Mucosa of descending colon (tissue), 3 donors: ENCODE data around the gene ACAP1. TPM values are rescaled to one million over a fixed set of nuclear protein-coding genes. Genes with fewer than 3 reads are reported as not detected.

Experiments used
- ATAC-seq: fragments of 200-7000 bp; cut with Tn5 transposase; one replicate; pipeline ENCODE4 v1.9.1; 2020; ENCODE audit warnings: mild to moderate bottlenecking, moderate library complexity
- DNase-seq, 3 donors: peaks; one replicate each; pipeline ENCODE4 v3.0.0-alpha.2; 2020
- H3K36me3 ChIP-seq: fragments of 200-600 bp; one replicate; pipeline ENCODE4 v1.8.0; 2021; ENCODE audit warnings: low read depth, mild to moderate bottlenecking
- H3K4me1 ChIP-seq: fragments of 200-600 bp; one replicate; pipeline ENCODE4 v1.8.0; 2021; ENCODE audit warnings: low read depth, mild to moderate bottlenecking
- H3K4me3 ChIP-seq: fragments of 200-600 bp; one replicate; pipeline ENCODE4 v1.8.0; 2021; ENCODE audit warnings: mild to moderate bottlenecking
- H3K9me3 ChIP-seq: fragments of 200-600 bp; one replicate; pipeline ENCODE4 v1.8.0; 2021; ENCODE audit warnings: mild to moderate bottlenecking
- CTCF ChIP-seq: fragments of 200-600 bp; IDR thresholded peaks from one replicate; pipeline ENCODE4 v1.8.0; 2022; ENCODE audit warnings: antibody characterized with exemption, mild to moderate bottlenecking
- intact Hi-C, 2 donors: fragments of 100-400 bp; cut with DNase I in 1 of 2; cut with micrococcal nuclease in 1 of 2; formaldehyde crosslinking; loops; one replicate each; pipeline versions ENCODE4 v1.11.0 to v1.11.1; 2022; cut with DNase I, micrococcal nuclease
- total RNA-seq, 3 donors: library from RNA; stranded (reverse); fragmentation: NEBNext Ultra II Directional in 2 of 3; extraction: Animal tissue kit (Norgen Biotek cat#: 25700) in 2 of 3; gene quantifications; one replicate each; pipeline versions ENCODE4 v1.2.1 to v1.2.4, GENCODE V29; 2021 to 2023
- donor health status: DM: no; HTN: no; CAD: no; lungs with moderate emphysema.
- donor health status: DM: no; HTN: no; CAD: no.
- donor health status: DM: no; HTN: yes; CAD: no.

Gene ACAP1
- total RNA-seq, 3 donors from 2014 or later: 9.2 to 16.5 (median 11.2) TPM

DNA sequence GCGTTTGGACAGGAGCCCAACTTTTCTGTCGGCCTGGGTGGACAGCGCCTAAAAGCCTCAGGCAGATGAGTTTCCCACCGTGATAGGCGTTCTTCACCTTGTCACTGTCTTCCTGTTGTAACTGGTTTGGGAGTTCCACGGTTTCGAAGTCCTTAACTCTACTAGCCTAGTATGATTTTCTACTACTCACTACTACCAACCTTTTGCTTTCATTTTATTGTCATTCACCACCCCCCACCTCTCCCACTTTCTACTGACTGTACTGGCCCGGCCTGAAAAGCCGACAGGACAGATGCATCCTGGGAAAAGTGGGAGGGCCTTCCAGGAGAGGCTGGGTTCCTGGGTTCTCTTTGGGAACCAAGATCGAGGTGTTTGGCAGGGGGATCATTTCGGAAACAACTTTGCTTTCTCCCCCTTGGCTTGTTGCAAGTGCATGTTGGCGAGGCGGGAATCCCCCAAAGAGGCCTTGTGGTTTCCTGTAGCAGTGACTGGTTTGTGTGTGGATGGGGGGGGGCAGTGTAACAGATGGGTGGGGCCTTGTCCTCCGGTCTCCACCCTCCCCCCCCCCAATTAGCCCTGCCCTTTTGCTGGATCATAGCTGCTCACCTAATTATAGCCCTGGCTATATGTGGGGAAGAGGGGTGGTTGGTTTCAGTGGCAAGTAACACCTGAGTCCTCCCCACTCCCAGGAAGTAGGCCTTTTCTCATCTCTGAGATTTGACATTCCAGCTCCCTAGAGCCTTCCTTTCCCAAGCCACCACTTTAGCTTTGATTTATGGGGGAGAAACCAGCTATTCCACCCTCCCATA, 27.5 kb upstream of the ACAP1 start:
- Histone ChIP-seq H3K36me3 (peaks cover 14% of the 10 kb centered on the region), H3K4me3 (peak overlapping the region; percentile 86), H3K4me1 (peaks cover 21% of the 10 kb centered on the region), H3K9me3 (no peaks in the 10 kb centered on the region)
- TF ChIP-seq CTCF: no peak
- intact Hi-C loops: no loop called here
- DNase-seq: peak; percentile 80 to 93 (median 84)
- ATAC-seq: peak; percentile 52

DNA sequence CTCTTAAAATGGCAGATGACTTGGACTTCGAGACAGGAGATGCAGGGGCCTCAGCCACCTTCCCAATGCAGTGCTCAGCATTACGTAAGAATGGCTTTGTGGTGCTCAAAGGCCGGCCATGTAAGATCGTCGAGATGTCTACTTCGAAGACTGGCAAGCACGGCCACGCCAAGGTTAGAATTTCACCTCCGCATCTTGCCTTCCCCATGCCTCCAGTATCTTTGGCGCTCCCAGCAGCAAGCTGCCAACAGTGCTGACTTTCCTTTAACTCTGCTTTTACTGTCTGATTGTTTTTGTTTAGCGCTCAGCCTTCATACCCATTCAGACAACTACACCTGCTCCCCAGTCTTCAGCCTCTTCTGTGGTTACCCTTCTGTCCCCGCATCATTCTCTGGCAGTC, 26.7 kb upstream of the ACAP1 start:
- no peak for ATAC-seq
- H3K36me3 ChIP-seq: peaks cover 14% of the 10 kb centered on the region

DNA sequence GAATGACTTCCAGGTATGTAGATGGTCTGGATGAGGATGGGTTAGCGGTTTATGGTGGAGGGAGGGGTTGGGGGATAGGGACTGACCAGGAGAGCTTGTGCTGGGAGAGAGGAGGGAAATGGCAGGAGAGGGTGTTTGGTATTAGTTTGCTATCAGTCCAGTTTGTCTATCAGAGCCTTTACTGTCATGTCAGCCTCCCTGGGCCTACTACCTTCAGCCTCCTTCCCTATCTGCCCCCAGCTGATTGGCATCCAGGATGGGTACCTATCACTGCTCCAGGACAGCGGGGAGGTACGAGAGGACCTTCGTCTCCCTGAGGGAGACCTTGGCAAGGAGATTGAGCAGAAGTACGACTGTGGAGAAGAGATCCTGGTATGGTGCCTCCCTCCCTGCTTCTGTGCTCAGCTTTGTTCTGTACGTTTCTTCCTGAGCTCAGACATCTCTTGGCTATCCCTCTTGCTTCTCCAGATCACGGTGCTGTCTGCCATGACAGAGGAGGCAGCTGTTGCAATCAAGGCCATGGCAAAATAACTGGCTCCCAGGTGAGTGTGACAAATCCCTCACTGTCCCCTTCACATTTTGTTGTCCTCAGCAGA, 25.1 kb upstream of the ACAP1 start:
- intact Hi-C loops: no loop called here
- DNase-seq (no peak), ATAC-seq (no peak)
- TF ChIP-seq CTCF: no peak
- no peak overlapping the region for H3K4me3 ChIP-seq
- H3K36me3 ChIP-seq: peaks cover 14% of the 10 kb centered on the region
- H3K9me3 ChIP-seq: no peaks in the 10 kb centered on the region
- H3K4me1 ChIP-seq: peaks cover 29% of the 10 kb centered on the region

More for the DNA sequence above, 26.7 kb upstream of the ACAP1 start:
- intact Hi-C loops: no loop called here
- no peak for DNase-seq
- peaks cover 29% of the 10 kb centered on the region for H3K4me1 ChIP-seq
- no peak overlapping the region for H3K4me3 ChIP-seq
- H3K9me3 ChIP-seq: no peaks in the 10 kb centered on the region
- TF ChIP-seq CTCF: no peak

GRCh38 chr17:7312432-7313087, 23.8 kb upstream of the ACAP1 start:
- H3K4me3 ChIP-seq: no peak overlapping the region
- H3K4me1 ChIP-seq: peaks cover 29% of the 10 kb centered on the region
- no peaks in the 10 kb centered on the region for H3K9me3 ChIP-seq
- DNase-seq: peak in 1 of 3 donors; percentile 44
- H3K36me3 ChIP-seq: peaks cover 8% of the 10 kb centered on the region
- TF ChIP-seq CTCF: no peak
- no peak for ATAC-seq
- intact Hi-C loops: no loop called here

GRCh38 chr17:7313088-7313889, 23.0 kb upstream of the ACAP1 start:
- ATAC-seq: no peak
- no peak for DNase-seq
- no peak overlapping the region for H3K4me3 ChIP-seq
- intact Hi-C loops: no loop called here
- H3K9me3 ChIP-seq: no peaks in the 10 kb centered on the region
- no peak for TF ChIP-seq CTCF
- H3K36me3 ChIP-seq: peaks cover 8% of the 10 kb centered on the region
- H3K4me1 ChIP-seq: peaks cover 29% of the 10 kb centered on the region
